CD1c-positive myeloid dendritic cell (primary cell): ENCODE measurements around the gene ENPP3.
"Not testable (repeated sequence)": the region's sequence is repeated elsewhere in the genome, so short reads cannot be mapped to it uniquely, and the experiment has no call there.

Source experiments
- DNase-seq: peaks from one replicate; pipeline ENCODE4 v3.0.0-alpha.2; 2016; ENCODE audit errors: extremely low spot score

ENPP3 gene

GRCh38 chr6:131736003-131736596, 99.0 kb downstream of the ENPP3 start:
- no peak for DNase-seq

- no peak for DNase-seq
Measured at GRCh38 chr6:131736811-131737210, 99.7 kb downstream of the ENPP3 start.

- DNase-seq, result no peak
Measured at GRCh38 chr6:131739136-131739535, 102.0 kb downstream of the ENPP3 start.

GRCh38 chr6:131740161-131740560, 103.1 kb downstream of the ENPP3 start:
- DNase-seq, result no peak

- no peak for DNase-seq
Measured at GRCh38 chr6:131741688-131742393, 104.7 kb downstream of the ENPP3 start.

- DNase-seq, result no peak
Measured at GRCh38 chr6:131744432-131745287, 107.6 kb downstream of the ENPP3 start.

GRCh38 chr6:131745476-131745875, 108.4 kb downstream of the ENPP3 start:
- DNase-seq, result no peak

GRCh38 chr6:131747821-131748353, 110.8 kb downstream of the ENPP3 start:
- DNase-seq, result no peak

- DNase-seq, result no peak
Measured at GRCh38 chr6:131749023-131749422, 111.9 kb downstream of the ENPP3 start.

GRCh38 chr6:131751012-131751715, 114.1 kb downstream of the ENPP3 start:
- not testable (repeated sequence) for DNase-seq

- DNase-seq, result no peak
Measured at GRCh38 chr6:131754088-131754487, 117.0 kb downstream of the ENPP3 start.

GRCh38 chr6:131754715-131755567, 117.8 kb downstream of the ENPP3 start:
- DNase-seq, result no peak

- no peak for DNase-seq
Measured at GRCh38 chr6:131755597-131755996, 118.5 kb downstream of the ENPP3 start.

GRCh38 chr6:131756039-131756438, 118.9 kb downstream of the ENPP3 start:
- DNase-seq, result no peak

GRCh38 chr6:131758920-131759319, 121.8 kb downstream of the ENPP3 start:
- DNase-seq, result no peak

GRCh38 chr6:131761060-131761761, 124.1 kb downstream of the ENPP3 start:
- DNase-seq, result no peak

GRCh38 chr6:131761762-131762067, 124.6 kb downstream of the ENPP3 start:
- no peak for DNase-seq

GRCh38 chr6:131762984-131763383, 125.9 kb downstream of the ENPP3 start:
- DNase-seq, result no peak

GRCh38 chr6:131763749-131764148, 126.6 kb downstream of the ENPP3 start:
- DNase-seq, result no peak

GRCh38 chr6:131764350-131764749, 127.2 kb downstream of the ENPP3 start:
- no peak for DNase-seq
